Mesothelial cell of epicardium (in vitro differentiated cells): ENCODE data around the gene ZNF366. TPM values are rescaled to one million over a fixed set of nuclear protein-coding genes. Genes with fewer than 3 reads are reported as not detected.

Source experiments
- DNase-seq, 2 experiments: peaks; one replicate each; pipeline ENCODE4 v3.0.0; 2021; ENCODE audit warnings: low spot score in 2 of 2; ENCODE audit not compliant: unreplicated experiment in 2 of 2
- H3K27ac Mint-ChIP-seq: 2 replicates; pipeline ENCODE4 v1.8.0; 2021; ENCODE audit warnings: mixed read lengths
- H3K27me3 Mint-ChIP-seq: 2 replicates; pipeline ENCODE4 v1.8.0; 2021; ENCODE audit warnings: low read depth, mixed read lengths
- H3K36me3 Mint-ChIP-seq: 2 replicates; pipeline ENCODE4 v1.8.0; 2021; ENCODE audit warnings: mixed read lengths
- H3K4me1 Mint-ChIP-seq: 2 replicates; pipeline ENCODE4 v1.8.0; 2021; ENCODE audit warnings: mixed read lengths
- H3K4me3 Mint-ChIP-seq: 2 replicates; pipeline ENCODE4 v1.8.0; 2021; ENCODE audit warnings: mild to moderate bottlenecking, moderate library complexity, mixed read lengths
- H3K9me3 Mint-ChIP-seq: 2 replicates; pipeline ENCODE4 v1.8.0; 2021; ENCODE audit warnings: mixed read lengths
- CTCF ChIP-seq: fragments of 200-600 bp; sonication (generic); IDR thresholded peaks from one replicate; pipeline ENCODE4 v1.5.0; 2021; ENCODE audit warnings: antibody characterized with exemption; ENCODE audit not compliant: unreplicated experiment
- total RNA-seq: library from RNA; stranded (reverse); gene quantifications from 3 replicates; pipeline ENCODE4 v1.2.1, GENCODE V29; 2021

The ZNF366 gene
- total RNA-seq, 1 donor from 2014 or later = not detected

DNA sequence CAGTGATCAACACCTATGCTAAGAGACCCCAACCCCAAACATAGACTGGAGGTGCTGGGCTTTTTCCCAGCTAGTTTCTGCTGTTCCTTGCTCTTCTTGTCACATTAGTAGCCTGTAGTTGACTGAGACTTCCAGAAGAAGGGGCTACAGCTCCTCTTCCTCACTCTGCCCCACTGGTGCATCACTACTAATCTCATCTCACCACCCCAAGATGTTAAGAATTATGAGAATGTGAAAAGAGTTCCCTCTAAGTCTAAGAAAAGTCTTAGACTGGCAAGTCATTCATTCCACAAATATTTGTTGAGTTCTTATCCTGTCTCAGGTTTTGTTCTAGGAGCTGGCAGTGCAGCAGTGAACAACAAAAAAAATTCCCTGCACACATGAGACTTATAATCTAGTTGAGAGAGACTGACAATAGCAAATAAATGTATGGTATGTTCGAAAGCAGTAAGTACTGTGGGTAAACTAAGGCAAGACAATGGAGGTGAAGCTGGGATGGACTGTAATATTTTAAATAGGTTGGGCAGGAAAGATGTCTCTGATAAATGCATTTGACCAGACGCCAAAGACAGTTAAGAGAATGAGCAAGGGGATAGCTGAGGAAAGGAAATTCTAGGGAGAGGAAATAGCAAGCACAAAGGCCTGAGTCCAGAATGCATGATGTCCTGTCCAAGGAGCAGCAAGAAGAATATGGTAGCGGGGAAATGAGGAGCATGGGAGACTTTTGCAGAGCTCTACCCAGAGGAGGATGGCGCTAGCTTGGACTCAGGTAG lies 94.7 kb downstream of the ZNF366 start:
- no peak for TF ChIP-seq CTCF
- H3K4me3 Mint-ChIP-seq = no peak overlapping the region
- no peak for DNase-seq
- H3K27me3 Mint-ChIP-seq = no peaks in the 10 kb centered on the region
- no peaks in the 10 kb centered on the region for H3K9me3 Mint-ChIP-seq
- H3K4me1 Mint-ChIP-seq = peaks cover 12% of the 10 kb centered on the region
- no peaks in the 10 kb centered on the region for H3K36me3 Mint-ChIP-seq
- no peak overlapping the region for H3K27ac Mint-ChIP-seq

- no peaks in the 10 kb centered on the region for H3K9me3 Mint-ChIP-seq
- H3K27me3 Mint-ChIP-seq = no peaks in the 10 kb centered on the region
- TF ChIP-seq CTCF = no peak
- no peaks in the 10 kb centered on the region for H3K36me3 Mint-ChIP-seq
- peaks cover 9% of the 10 kb centered on the region for H3K4me1 Mint-ChIP-seq
- no peak for DNase-seq
- no peak overlapping the region for H3K27ac Mint-ChIP-seq
- no peak overlapping the region for H3K4me3 Mint-ChIP-seq
These were observed 96.4 kb downstream of the ZNF366 start for GRCh38 chr5:72410688-72411295.

- no peak for DNase-seq
- H3K36me3 Mint-ChIP-seq = peaks cover 2% of the 10 kb centered on the region
These were observed 98.6 kb downstream of the ZNF366 start for GRCh38 chr5:72408603-72409002.

GRCh38 chr5:72408127-72408526 lies 99.1 kb downstream of the ZNF366 start:
- H3K36me3 Mint-ChIP-seq = peaks cover 2% of the 10 kb centered on the region
- no peak for TF ChIP-seq CTCF
- H3K9me3 Mint-ChIP-seq = peaks cover 10% of the 10 kb centered on the region
- H3K27me3 Mint-ChIP-seq = no peaks in the 10 kb centered on the region
- H3K27ac Mint-ChIP-seq = no peak overlapping the region
- peaks cover 6% of the 10 kb centered on the region for H3K4me1 Mint-ChIP-seq
- no peak overlapping the region for H3K4me3 Mint-ChIP-seq
- no peak for DNase-seq

More at GRCh38 chr5:72408603-72409002, 98.6 kb downstream of the ZNF366 start:
- H3K27ac Mint-ChIP-seq = no peak overlapping the region
- H3K4me3 Mint-ChIP-seq = no peak overlapping the region
- TF ChIP-seq CTCF = no peak
- peaks cover 10% of the 10 kb centered on the region for H3K9me3 Mint-ChIP-seq
- peaks cover 6% of the 10 kb centered on the region for H3K4me1 Mint-ChIP-seq
- no peaks in the 10 kb centered on the region for H3K27me3 Mint-ChIP-seq

DNA sequence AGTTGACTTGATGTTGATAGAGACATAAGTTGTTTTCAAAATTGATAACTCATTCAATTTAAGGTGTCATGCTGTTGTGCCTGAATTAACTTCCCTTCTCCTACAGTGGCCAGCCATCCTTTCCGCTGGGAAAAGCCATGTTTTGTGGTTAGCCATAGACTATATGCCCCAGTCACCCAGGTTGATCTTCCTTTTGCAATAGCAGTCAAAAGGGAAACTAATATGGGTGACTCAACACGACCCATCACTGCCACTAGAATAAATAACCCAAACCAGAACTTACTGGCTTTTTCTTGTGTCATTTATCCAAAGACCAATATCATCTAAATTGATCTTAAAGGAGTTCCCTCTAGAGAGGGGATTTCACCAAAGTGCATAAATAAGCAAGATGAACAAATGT lies 99.7 kb downstream of the ZNF366 start:
- no peak for DNase-seq
- no peaks in the 10 kb centered on the region for H3K27me3 Mint-ChIP-seq
- H3K9me3 Mint-ChIP-seq = peaks cover 10% of the 10 kb centered on the region
- H3K27ac Mint-ChIP-seq = no peak overlapping the region
- H3K4me3 Mint-ChIP-seq = no peak overlapping the region
- H3K4me1 Mint-ChIP-seq = peaks cover 6% of the 10 kb centered on the region
- TF ChIP-seq CTCF = no peak
- peaks cover 2% of the 10 kb centered on the region for H3K36me3 Mint-ChIP-seq
